GM12892 (cell line): ENCODE measurements around the gene ARRDC2.

Source experiments
- POLR2A ChIP-seq: IDR thresholded peaks from 2 replicates; pipeline ENCODE4 v1.6.1; 2011; ENCODE audit warnings: low read depth, low read length, control low read depth
- TAF1 ChIP-seq: IDR thresholded peaks from 2 replicates; pipeline ENCODE4 v1.6.1; 2011; ENCODE audit warnings: low read depth, mild to moderate bottlenecking, control low read depth, low read length, borderline replicate concordance

DNA sequence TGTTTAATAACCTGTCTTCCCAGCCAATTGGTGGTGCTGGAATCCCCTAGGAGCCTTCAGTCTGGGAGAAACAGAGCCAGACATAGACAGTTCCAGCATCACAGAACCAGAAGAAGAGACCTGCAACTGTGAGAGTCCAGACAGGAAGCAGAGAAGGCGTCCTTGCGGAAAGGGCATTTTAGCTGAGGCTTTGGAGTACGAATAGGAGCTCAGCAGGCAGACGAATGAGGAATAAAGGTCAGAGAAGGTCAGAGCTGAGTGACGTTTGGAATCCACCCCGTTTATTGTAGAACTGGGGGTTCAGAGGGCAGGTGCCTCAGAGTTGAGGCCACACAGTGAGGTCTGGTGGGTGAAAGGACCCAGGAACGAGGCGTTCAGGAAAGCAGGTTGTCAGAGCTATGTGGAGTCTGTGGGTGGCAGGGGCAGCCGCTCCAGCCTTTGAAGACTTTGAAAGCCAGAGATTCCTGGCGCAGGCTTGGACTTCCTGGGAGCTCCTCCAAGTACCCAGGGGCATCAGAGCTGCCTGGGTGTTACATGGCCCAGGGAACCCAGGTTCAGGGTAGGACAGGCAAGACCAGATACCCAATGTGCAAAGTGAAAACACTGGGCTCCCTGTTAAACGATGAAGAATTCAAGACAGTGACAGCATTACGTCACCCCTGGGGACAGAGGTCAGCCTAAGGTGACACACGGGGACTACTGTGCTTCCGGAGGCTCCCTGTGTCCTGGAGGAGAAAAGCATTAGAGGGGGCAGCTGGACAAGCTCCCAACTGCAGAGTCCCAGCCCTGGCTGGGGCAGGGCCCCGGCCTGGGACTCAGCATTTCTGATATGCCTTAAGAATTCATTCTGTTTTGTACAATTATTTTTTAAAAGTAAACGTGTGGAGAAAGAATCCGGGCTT, 5.5 kb downstream of the ARRDC2 start:
- TF ChIP-seq TAF1 (no peak), POLR2A (no peak)
